HCT116 (cell line): ENCODE data around the gene ST8SIA2. TPM values are rescaled to one million over a fixed set of nuclear protein-coding genes. Genes with fewer than 3 reads are reported as not detected.

Experiments used
- ATAC-seq: fragments of 200-7000 bp; cut with Tn5 transposase; 2 replicates; pipeline ENCODE4 v1.9.1; 2020; ENCODE audit warnings: mild to moderate bottlenecking, moderate library complexity
- BruUV-seq: library from RNA; stranded (reverse); fragments of 400-500 nt; replicated peaks from 2 replicates; lab custom pipeline; 2021; lab: Mats Ljungman, UMichigan
- CTCF ChIA-PET: fragments of 300-600 bp; sonication (Branson Sonifier 250); formaldehyde crosslinking; loops from one replicate; lab custom pipeline; 2021; ENCODE audit warnings: antibody characterized with exemption; lab: Charles Lee
- POLR2A ChIA-PET: fragments of 300-600, 350-600 bp; sonication (Branson Sonifier 250); formaldehyde crosslinking; loops from one replicate; lab custom pipeline; 2021; ENCODE audit warnings: antibody characterized with exemption; lab: Charles Lee
- RAD21 ChIA-PET, 2 experiments: fragments of 300-600 bp; sonication (Branson Sonifier 250); formaldehyde crosslinking; loops; one replicate each; lab custom pipeline; 2023; ENCODE audit warnings: low total read pairs in 2 of 2; ENCODE audit not compliant: uncharacterized antibody in 2 of 2, unreplicated experiment in 2 of 2, low non-redundant PET in 1 of 2; lab: Charles Lee
- DNase-seq: peaks from one replicate; pipeline ENCODE4 v3.0.0-alpha.2; 2010; ENCODE audit warnings: low read depth, low spot score
- H2AFZ ChIP-seq: fragments of 200-600 bp; shearing (Covaris generic), sonication (generic); 2 replicates; pipeline ENCODE4 v1.6.1; 2017; ENCODE audit warnings: low read depth, mixed run types, mixed read lengths, antibody characterized with exemption, low read length; ENCODE audit not compliant: poor library complexity, severe bottlenecking
- H3K27ac ChIP-seq: 2 replicates; pipeline ENCODE4 v1.5.1; 2012; ENCODE audit warnings: low read depth, low read length
- H3K27me3 ChIP-seq: fragments of 200-600 bp; sonication (generic); 2 replicates; pipeline ENCODE4 v1.6.1; 2016; ENCODE audit warnings: mixed run types, low read length, mixed read lengths; ENCODE audit not compliant: insufficient read depth
- H3K36me3 ChIP-seq, 2 experiments: fragments of 200-500 bp in 1 of 2; fragments of 200-600 bp in 1 of 2; sonication (Bioruptor generic) in 1 of 2; sonication (generic) in 1 of 2; 2 replicates each; pipeline versions ENCODE4 v1.5.1 to v1.6.1; 2014 to 2016; ENCODE audit warnings: low read length in 2 of 2, inconsistent platforms in 1 of 2, mixed read lengths in 1 of 2, mixed run types in 1 of 2; ENCODE audit not compliant: insufficient read depth in 2 of 2, control insufficient read depth in 1 of 2
- H3K4me1 ChIP-seq, 2 experiments: fragments of 200-600 bp in 1 of 2; sonication (generic) in 1 of 2; 2 replicates each; pipeline versions ENCODE4 v1.5.1 to v1.6.1; 2012 to 2017; ENCODE audit warnings: low read length in 2 of 2, inconsistent platforms in 1 of 2, mild to moderate bottlenecking in 1 of 2, mixed read lengths in 1 of 2, mixed run types in 1 of 2, moderate library complexity in 1 of 2; ENCODE audit not compliant: insufficient read depth in 2 of 2, control insufficient read depth in 1 of 2
- H3K4me2 ChIP-seq: fragments of 200-600 bp; sonication (generic); 2 replicates; pipeline ENCODE4 v1.6.1; 2017; ENCODE audit warnings: mixed run types, low read length, mixed read lengths
- H3K4me3 ChIP-seq, 2 experiments: fragments of 200-600 bp in 1 of 2; sonication (generic) in 1 of 2; replicated peaks in 1 of 2; 2 replicates each; pipeline ENCODE4 v1.5.1; 2011 to 2016; ENCODE audit warnings: low read length in 2 of 2, control low read depth in 1 of 2, low read depth in 1 of 2, mild to moderate bottlenecking in 1 of 2, mixed read lengths in 1 of 2, mixed run types in 1 of 2
- H3K79me2 ChIP-seq: fragments of 200-600 bp; sonication (generic); 2 replicates; pipeline ENCODE4 v1.6.1; 2017; ENCODE audit warnings: mild to moderate bottlenecking, mixed run types, low read length, moderate library complexity, mixed read lengths; ENCODE audit not compliant: insufficient read depth
- H3K9ac ChIP-seq: fragments of 200-600 bp; sonication (generic); 2 replicates; pipeline ENCODE4 v1.6.1; 2016; ENCODE audit warnings: low read length, mixed read lengths
- H3K9me2 ChIP-seq: fragments of 200-600 bp; sonication (generic), shearing (Covaris generic); 2 replicates; pipeline ENCODE4 v1.6.1; 2017; ENCODE audit warnings: mixed run types, mild to moderate bottlenecking, moderate library complexity; ENCODE audit not compliant: insufficient read depth
- H3K9me3 ChIP-seq, 2 experiments: fragments of 200-500 bp in 1 of 2; fragments of 200-600 bp in 1 of 2; sonication (Bioruptor generic) in 1 of 2; sonication (generic) in 1 of 2; 2 replicates each; pipeline ENCODE4 v1.6.1; 2014 to 2017; ENCODE audit warnings: low read length in 2 of 2, mixed read lengths in 2 of 2, inconsistent platforms in 1 of 2, low read depth in 1 of 2, mild to moderate bottlenecking in 1 of 2, mixed run types in 1 of 2, moderate library complexity in 1 of 2; ENCODE audit not compliant: control insufficient read depth in 1 of 2, insufficient read depth in 1 of 2
- H4K20me1 ChIP-seq: fragments of 200-600 bp; sonication (generic), shearing (Covaris generic); 2 replicates; pipeline ENCODE4 v1.6.1; 2017; ENCODE audit warnings: mixed run types, mild to moderate bottlenecking, moderate library complexity; ENCODE audit not compliant: insufficient read depth
- CBX3 ChIP-seq: IDR thresholded peaks from 2 replicates; pipeline ENCODE4 v1.6.1; 2012; ENCODE audit warnings: low read depth
- CTCF ChIP-seq, 3 experiments: fragments of 200-600 bp in 1 of 3; sonication (generic) in 1 of 3; IDR thresholded peaks in 2 of 3; conservative IDR thresholded peaks in 1 of 3; 2 replicates each; pipeline ENCODE4 v1.5.1; 2012 to 2017; ENCODE audit warnings: low read depth in 2 of 3, low read length in 2 of 3, antibody characterized with exemption in 1 of 3, borderline replicate concordance in 1 of 3, control low read depth in 1 of 3, mild to moderate bottlenecking in 1 of 3, mixed read lengths in 1 of 3, mixed run types in 1 of 3, moderate library complexity in 1 of 3; ENCODE audit not compliant: insufficient read depth in 1 of 3
- EGR1 ChIP-seq: IDR thresholded peaks from 2 replicates; pipeline ENCODE4 v1.6.1; 2012; ENCODE audit warnings: low read depth
- ELF1 ChIP-seq: IDR thresholded peaks from 2 replicates; pipeline ENCODE4 v1.6.1; 2012; ENCODE audit warnings: low read depth, borderline replicate concordance
- FOSL1 ChIP-seq: IDR thresholded peaks from 2 replicates; pipeline ENCODE4 v1.6.1; 2012; ENCODE audit warnings: low read depth
- JUND ChIP-seq: IDR thresholded peaks from 2 replicates; pipeline ENCODE4 v1.6.1; 2012
- POLR2AphosphoS5 ChIP-seq: IDR thresholded peaks from 2 replicates; pipeline ENCODE4 v1.6.1; 2011; ENCODE audit warnings: mild to moderate bottlenecking, low read depth, low read length, moderate library complexity
- SIN3A ChIP-seq: IDR thresholded peaks from 2 replicates; pipeline ENCODE4 v1.6.1; 2012; ENCODE audit warnings: low read depth
- SRF ChIP-seq: IDR thresholded peaks from 2 replicates; pipeline ENCODE4 v1.6.1; 2012; ENCODE audit warnings: low read depth
- TCF7L2 ChIP-seq: IDR thresholded peaks from 2 replicates; pipeline ENCODE4 v1.7.0; 2011; ENCODE audit warnings: borderline replicate concordance, inconsistent platforms; ENCODE audit not compliant: insufficient read depth, insufficient read length; ENCODE audit errors: extremely low read depth
- YY1 ChIP-seq: IDR thresholded peaks from 2 replicates; pipeline ENCODE4 v1.6.1; 2011; ENCODE audit warnings: low read length, low read depth, moderate library complexity, mild to moderate bottlenecking; ENCODE audit not compliant: insufficient replicate concordance; ENCODE audit errors: extremely low read depth
- ZFX ChIP-seq: fragments of 450-650 bp; IDR thresholded peaks from 2 replicates; pipeline ENCODE4 v1.6.1; 2017
- ZNF274 ChIP-seq: fragments of 200-500 bp; sonication (Bioruptor generic); IDR thresholded peaks from 2 replicates; pipeline ENCODE4 v1.6.1; 2014; ENCODE audit warnings: mild to moderate bottlenecking, low read depth, low read length, inconsistent platforms
- intact Hi-C: fragments of 100-400 bp; cut with micrococcal nuclease; formaldehyde crosslinking; loops from 2 replicates; pipeline ENCODE4 v1.10.0; 2022
- total RNA-seq: library from RNA; stranded (reverse); gene quantifications from one replicate; pipeline ENCODE4 v1.2.1, GENCODE V29; 2021; ENCODE audit not compliant: unreplicated experiment
- TF ChIP-seq, protein P1 (sequence below): IDR thresholded peaks from 2 replicates; pipeline ENCODE4 v1.6.1; 2011; ENCODE audit warnings: mild to moderate bottlenecking, low read length, moderate library complexity; ENCODE audit not compliant: insufficient replicate concordance; ENCODE audit errors: extremely low read depth

The ST8SIA2 gene
- total RNA-seq, 1 experiment from 2014 or later = not detected

DNA sequence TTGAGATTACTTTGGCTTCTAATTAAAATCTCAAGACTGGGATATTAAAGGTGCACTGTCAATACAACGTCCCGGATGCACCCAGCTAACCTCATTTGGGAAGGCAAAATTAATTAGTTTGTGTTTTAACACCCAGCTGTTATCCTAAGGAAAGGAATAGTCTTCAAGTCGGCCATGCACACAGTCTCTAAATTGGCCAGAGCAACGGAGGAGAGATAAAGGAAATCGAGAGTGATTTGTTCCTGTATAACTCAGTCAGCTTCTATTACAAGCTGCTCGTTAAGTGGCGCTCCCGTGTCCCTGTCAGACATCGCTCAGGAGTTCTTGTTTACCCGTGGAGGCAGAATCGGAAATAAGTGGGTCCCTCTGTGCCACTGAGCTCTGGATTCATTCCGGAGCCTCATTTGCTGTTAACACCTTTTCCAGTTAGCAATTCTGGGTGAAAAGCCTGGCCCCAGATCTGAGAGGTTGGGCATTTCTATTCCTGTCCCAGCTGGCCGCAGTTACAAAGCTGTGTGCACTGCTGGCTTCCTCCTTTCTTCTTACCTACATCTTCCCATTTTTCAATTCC is 63.9 kb downstream of the ST8SIA2 start:
- ATAC-seq (no peak), DNase-seq (no peak)
- intact Hi-C loops = no loop called here
- no peaks in the 10 kb centered on the region for H3K4me1 ChIP-seq
- H3K4me2 ChIP-seq = no peak overlapping the region
- no peaks in the 10 kb centered on the region for H3K9me2 ChIP-seq
- no peak overlapping the region for H3K27ac ChIP-seq
- H2AFZ ChIP-seq = no peak overlapping the region
- no peak for TF ChIP-seq FOSL1
- TF ChIP-seq, protein P1, sequence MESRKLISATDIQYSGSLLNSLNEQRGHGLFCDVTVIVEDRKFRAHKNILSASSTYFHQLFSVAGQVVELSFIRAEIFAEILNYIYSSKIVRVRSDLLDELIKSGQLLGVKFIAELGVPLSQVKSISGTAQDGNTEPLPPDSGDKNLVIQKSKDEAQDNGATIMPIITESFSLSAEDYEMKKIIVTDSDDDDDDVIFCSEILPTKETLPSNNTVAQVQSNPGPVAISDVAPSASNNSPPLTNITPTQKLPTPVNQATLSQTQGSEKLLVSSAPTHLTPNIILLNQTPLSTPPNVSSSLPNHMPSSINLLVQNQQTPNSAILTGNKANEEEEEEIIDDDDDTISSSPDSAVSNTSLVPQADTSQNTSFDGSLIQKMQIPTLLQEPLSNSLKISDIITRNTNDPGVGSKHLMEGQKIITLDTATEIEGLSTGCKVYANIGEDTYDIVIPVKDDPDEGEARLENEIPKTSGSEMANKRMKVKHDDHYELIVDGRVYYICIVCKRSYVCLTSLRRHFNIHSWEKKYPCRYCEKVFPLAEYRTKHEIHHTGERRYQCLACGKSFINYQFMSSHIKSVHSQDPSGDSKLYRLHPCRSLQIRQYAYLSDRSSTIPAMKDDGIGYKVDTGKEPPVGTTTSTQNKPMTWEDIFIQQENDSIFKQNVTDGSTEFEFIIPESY = no peak
- no peak for TF ChIP-seq POLR2AphosphoS5
- TF ChIP-seq ZFX = no peak
- TF ChIP-seq SRF = no peak
- TF ChIP-seq YY1 = no peak
- no peak for TF ChIP-seq CTCF (IDR thresholded peaks at IDR 0.05 in 2 of 3, conservative IDR thresholded peaks at IDR 0.05 in 1 of 3; ENCODE audit: borderline replicate concordance in 1 of 3, insufficient read depth in 1 of 3, low read depth in 2 of 3, low read length in 2 of 3)
- no peak for TF ChIP-seq TCF7L2
- TF ChIP-seq EGR1 = no peak
- TF ChIP-seq JUND = no peak
- TF ChIP-seq ELF1 = no peak
- no peak for TF ChIP-seq ZNF274
- no peak for TF ChIP-seq CBX3
- no peak for TF ChIP-seq SIN3A
- H3K27me3 ChIP-seq = peaks cover 31% of the 10 kb centered on the region
- H3K36me3 ChIP-seq = no peaks in the 10 kb centered on the region
- H4K20me1 ChIP-seq = no peaks in the 10 kb centered on the region
- H3K79me2 ChIP-seq = no peaks in the 10 kb centered on the region
- BruUV-seq = no TSS peak
- ChIA-PET POLR2A (no interaction called here), RAD21 (no interaction called here), CTCF (no interaction called here)
- H3K9ac ChIP-seq = no peak overlapping the region
- H3K9me3 ChIP-seq = no peaks in the 10 kb centered on the region
- H3K4me3 ChIP-seq = no peak overlapping the region
